A204.1 (cell line): ENCODE measurements around the gene FUOM.

ENCODE experiments used
- FAIRE-seq: peaks from 2 replicates; lab custom pipeline; 2012; peaks lifted over from hg19 to GRCh38; lab: Jason Lieb, UNC

FUOM gene, protein sequence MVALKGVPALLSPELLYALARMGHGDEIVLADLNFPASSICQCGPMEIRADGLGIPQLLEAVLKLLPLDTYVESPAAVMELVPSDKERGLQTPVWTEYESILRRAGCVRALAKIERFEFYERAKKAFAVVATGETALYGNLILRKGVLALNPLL

DNA sequence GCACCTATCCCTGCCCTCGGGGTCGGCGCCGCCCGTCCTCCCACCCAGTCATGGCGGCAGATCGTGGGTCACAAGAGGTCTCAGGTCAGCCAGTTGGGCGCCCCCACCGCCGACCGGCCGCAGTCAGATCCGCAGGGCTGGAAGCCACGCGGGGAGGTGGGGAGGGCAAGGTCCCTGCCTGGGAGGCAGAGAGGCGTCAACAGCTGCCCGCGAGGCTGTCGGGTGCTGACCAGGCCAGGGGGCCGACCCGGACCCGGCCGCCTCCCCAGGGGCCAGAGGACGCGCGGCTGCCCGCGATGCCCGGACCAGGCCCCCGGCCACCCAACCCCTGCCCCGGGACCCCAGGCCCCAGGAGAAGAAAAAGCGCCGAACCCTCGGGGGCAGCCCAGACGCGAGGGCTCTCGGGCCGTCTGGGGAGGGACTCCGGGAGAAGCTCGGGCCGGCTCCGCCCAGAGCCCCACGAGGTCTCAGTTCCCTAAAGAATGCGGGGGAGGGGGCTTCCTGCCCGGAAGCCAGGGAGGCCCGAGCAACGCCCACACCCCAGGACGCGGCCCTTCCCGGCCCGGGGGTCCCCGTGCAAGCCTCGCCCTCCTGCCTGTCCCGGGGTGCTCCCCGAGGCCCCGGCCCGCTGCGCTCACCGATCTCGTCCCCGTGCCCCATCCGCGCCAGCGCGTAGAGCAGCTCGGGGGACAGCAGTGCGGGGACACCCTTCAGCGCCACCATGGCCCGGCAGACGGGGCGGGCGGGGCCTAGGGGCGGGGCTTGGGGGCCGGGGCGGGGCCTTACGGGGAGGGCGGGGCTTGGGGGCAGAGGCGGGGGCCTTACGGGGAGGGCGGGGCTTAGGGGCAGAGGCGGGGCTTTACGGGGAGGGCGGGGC, at the start of gene FUOM:
FUOM (minus strand) TSS at position 735 of the 877 bp plus-strand sequence; CDS start at position 723, 12 bp downstream.
- no peak for FAIRE-seq

DNA sequence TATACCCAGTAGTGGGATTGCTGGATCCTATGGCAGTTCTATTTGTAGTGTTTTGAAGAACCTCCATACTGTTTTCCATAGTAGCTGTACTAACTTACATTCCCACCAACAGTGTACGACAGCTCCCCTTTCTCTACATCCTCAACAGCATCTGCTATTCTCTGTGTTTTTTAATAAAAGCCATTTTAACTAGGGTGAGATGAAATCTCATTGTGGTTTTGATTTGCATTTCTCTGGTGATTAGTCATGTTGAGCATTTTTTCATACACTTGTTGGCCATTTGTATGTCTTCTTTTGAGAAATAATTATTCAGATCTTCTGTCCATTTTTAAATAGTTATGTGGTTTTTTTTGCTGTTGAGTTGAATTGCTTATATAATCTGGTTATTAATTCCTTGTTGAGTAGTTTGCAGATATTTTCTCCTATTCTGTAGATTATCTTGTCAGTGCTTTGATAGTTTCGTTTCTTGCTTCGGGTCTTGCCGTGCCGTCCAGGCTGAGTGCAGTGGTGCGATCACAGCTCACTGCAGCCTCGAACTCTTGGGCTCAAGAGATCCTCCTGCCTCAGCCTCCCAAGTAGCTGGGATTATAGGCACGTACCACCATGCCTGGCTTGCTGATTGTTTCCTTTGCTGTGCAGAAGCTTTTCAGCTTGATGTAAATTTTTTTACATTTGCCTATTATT, 48.2 kb upstream of the FUOM start:
- FAIRE-seq, result no peak

DNA sequence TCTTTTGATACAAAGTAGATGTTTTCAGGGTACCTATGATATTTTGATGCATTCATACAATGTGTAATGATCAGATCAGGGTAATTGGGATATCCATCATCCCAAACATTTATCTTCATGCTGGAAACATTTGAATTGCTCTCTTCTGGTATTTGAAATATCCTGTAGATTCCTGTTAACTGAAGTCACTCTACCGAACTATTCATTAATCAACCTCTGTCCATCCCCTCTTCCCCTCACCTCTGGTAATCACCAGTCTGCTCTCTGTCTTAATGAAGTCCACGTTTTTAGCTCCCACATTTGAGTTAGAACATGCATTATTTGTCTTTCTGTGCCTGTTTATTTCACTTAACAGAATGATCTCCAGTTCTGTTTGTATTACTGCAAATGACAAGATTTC, 47.5 kb upstream of the FUOM start:
- FAIRE-seq, result no peak

DNA sequence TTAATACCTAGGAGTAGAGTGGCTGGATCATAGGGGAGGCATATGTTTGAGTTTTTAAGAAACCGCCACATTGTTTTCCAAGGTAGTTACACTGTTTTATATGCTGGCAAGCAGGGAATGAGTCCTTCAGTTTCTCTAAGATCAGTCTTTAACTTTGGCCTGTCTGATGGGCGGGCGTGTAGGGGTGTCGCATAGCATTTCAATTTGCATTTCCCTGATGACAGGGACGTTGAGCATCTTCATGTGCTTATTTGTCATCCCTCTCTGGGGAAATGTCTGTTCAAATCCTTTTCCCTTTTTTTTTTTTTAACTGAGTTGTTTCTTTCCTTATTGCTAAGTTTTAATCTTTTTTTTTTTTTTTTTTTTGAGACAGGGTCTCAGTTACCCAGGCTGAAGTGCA, 46.0 kb upstream of the FUOM start:
- no peak for FAIRE-seq

DNA sequence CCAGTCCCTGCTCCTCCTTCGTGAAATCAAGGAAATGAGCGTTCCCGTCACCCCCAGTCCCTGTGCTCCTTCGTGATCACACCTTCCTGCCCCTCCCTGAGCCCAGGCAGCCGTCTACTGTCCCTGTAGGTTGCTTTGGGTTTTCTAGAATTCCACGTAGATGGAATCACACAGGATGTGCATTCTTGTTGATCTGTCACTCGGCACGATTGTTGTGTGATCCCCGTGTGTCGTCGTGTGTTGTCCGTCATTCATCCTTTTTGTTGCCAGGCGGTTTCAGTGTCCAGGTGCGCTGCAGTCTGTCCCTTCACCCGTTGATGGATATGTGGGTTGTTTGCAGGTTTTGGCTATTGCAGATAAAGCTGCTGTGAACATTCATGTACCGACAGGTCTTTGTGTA, 45.5 kb upstream of the FUOM start:
- FAIRE-seq, result no peak

DNA sequence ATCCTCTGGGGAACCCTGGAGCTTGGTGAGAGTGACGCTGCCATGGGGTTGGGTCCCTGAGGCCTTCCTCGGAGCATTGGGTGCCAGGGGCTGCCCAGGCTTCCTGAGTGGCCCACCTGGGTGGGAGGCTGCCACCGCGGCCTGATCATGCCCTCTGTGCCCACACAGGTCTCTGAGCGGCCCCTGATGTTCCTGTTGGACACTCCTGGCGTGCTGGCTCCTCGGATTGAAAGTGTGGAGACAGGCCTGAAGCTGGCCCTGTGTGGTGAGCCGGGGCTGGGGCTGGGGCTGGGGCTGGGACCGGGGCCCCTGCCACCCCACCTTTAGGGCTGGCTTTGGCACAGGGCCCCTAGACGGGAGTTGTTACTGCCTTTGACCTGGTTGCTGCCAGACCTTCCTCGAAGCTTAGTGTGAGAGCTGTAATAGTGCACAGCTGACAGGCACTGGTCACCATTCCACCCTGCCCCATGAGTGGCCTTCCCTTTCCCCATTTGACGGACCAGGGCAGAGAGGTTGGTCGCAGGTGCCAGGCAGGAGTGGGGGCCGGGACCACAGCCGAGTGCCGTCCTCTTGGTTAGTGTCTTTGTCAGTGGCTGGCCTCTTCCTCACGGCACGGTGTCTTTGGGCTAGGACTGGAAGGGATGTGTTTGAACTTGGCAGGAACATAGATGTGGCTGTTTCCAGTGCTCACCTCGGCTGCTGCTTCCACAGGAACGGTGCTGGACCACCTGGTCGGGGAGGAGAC, 44.3 kb upstream of the FUOM start:
- FAIRE-seq, result no peak

DNA sequence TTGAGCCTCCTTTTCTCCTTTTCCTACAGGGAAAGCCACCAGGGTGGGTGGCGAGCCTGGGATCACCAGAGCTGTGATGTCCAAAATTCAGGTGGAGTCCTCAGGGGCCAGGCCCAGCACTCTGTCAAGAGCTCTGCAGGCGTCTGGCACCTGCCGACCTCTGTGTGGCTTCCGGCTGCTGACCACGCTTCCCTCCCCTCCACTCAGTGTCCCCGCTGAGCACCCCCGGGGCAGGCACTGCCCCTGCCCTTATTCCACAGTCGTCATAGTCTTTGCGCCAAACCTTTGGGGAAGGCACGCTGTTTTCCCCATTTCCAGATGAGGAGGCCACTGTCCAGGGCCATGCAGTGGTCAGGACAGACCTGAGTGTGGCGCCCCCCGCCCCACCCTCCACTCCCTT, 43.7 kb upstream of the FUOM start:
- FAIRE-seq, result no peak

DNA sequence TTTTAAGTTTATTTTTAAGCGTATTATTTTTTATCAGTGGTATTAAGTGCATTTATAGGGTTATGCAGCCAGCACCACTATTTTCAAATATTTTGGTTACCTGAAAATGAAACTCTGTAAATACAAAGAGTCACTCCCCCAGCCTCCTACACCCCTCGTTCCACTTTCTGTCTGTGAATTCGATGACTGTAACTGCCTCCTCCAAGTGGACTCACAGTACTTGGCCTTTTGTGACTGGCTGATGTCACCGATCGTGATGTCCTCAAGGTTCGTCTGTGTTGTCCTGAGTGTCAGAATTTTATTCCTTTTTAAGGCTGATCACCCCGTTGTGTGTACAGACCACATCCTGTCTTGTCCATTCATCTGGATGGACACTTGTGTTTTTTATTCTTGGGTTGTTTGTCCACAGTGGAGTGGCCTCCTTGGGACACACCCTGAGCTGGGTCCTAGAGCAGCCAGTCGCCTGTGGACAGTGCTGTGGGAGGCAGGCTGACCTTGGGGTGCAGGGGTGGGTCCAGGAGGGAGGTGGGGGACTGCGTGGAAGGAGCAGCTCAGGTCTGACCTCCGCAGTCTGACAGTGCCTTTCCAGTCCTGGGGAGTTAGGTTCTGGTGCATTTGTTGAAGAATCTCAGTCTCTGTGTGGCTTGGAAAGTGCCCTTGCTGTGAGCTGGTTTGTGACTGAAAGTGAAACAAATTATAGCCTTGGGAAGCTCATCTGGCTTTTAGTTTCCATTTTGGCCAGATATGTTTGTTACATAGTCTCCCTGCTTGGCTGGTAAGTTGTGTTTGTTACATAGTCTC, 43.0 kb upstream of the FUOM start:
- no peak for FAIRE-seq

DNA sequence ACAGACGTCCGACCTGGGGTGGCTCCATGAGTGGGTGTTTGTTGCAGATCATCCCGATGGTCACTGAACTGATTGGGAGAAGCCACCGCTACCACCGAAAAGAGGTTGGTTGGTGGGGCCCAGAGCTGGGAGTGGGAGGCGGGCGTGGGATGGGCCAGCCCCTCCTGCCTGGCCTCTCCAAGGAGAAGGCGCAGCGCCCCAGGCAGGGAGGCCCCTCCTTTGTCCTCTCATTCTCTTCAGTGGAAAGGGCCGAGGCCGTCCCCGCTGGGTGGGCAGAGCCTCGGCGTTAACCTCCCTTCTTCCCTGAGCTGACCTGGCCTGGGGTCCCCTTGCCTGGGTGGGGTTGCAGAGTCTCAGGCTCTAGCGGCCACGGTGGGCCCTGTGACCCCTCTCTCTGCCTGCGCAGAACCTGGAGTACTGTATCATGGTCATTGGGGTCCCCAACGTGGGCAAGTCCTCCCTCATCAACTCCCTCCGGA, 41.3 kb upstream of the FUOM start:
- FAIRE-seq, result no peak

DNA sequence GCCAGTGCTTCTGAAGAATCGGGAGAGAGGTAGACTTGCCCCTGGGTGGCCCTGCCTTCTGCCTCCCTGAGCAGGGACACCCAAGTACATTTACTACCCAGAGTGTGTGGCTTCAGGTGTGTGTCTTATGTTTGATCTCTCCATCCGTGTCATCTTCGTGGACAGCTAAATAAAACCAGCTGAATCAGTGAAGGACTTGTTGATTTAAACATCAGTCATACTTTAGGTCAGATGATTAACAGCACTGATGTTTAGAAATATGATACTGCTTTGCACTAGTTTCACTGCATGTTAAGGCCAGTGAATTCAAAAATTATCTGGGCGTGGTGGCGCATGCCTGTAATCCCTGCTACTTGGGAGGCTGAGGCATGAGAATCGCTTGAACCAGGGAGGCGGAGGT, 40.1 kb upstream of the FUOM start:
- no peak for FAIRE-seq

DNA sequence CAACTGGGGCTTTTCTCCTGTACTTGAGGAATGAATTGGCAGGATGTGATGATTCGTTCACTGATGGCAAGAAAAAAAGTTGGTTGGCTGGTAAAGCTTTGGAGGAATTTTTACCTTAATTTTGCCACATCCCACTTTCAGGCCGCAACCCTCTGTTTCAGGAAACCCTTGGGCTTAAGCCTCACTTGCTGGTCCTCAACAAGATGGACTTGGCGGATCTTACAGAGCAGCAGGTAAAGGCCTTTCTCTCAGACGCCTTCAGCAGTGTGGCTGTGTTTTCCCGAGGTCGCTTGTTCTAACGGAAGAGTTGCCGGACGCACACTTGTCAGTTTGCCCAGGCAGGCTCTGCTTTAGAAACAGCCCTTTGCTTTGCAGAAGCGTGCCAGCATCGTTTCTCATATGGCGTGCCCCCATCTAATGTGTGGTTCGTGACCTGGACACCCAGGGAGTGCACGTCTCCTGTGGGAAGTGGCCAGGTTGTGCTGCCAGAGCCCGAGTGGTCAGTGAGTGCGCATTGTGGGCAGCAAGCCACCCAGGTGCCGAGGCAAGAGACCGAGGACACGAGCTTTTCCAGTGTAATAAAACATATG, 38.3 kb upstream of the FUOM start:
- no peak for FAIRE-seq

DNA sequence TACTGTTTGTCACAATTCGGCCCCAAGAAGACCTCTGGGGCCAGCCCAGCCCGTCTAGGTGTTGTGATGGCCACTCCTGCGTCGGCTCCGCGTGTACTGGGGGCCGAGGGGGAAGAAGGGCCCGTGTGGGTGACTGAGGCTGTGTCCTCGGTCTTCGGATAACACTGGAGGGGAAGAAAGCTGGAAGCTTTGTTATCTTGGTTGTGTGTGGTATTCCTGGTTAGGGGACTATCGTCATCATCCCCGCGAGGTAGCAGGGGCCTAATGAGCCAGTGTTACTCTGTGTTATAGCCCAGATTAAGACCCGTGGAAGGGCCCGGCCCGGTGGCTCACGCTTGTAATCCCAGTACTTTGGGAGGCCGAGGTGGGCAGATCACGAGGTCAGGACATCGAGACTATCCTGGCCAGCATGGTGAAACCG, 37.0 kb upstream of the FUOM start:
- FAIRE-seq, result no peak

DNA sequence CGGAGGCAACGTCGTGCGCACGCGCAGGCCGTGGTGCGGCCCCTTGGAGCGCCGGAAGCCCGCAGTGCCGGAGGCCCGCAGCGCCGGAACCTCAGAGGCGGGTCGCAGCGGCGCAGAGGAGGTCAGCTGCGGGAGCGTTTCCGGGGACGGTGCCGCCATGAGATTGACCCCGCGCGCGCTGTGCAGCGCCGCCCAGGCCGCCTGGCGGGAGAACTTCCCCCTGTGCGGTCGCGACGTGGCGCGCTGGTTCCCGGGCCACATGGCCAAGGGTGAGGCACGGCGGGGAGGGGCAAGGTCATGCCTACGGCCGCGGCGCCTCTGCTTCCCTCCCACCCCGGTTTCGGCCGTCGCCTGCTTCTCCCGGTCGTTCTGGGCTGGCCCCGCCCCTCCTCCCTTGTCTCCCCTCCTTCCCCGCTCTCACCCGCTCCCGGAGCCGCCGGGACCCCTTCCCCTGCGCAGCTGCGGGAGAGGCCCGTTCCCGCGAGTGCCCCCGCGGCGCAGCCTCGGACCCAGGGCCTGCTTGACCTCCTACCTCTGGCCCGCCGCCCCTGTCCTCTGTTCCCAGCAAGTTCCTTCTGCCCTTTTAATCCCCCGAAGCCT, 36.3 kb upstream of the FUOM start, which contains the start of gene MTG1:
MTG1 (plus strand) TSS at position 94 of the 600 bp plus-strand sequence; CDS start at position 158, 64 bp downstream.
- FAIRE-seq, result no peak

DNA sequence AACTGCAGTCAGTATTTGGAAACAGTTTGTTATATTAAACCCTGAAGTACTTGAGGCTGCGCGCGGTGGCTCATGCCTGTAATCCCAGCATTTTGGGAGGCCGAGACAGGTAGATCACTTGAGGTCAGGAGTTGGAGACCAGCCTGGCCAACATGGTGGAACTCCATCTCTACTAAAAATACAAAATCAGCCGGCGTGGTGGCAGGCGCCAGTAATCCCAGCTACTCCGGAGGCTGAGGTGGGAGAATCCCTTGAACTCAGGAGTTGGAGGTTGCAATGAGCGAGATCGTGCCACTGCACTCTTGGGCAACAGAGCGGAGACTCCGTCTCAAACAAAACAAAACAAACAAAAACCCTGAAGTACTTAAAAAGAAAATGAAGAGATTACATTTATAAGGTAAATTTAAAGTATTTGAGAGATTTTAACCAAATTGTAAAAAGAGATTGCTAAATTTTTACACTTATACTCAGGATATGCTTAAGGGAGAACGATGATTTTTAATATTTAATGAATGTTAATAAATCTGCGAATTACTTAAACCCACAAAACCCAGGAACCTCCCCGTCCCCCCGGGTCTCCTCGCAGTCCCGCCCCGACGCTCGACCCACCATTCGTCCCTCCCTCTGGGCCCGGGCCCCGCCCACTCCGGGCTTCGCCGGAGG, 35.7 kb upstream of the FUOM start:
- peak; percentile 29 for FAIRE-seq

DNA sequence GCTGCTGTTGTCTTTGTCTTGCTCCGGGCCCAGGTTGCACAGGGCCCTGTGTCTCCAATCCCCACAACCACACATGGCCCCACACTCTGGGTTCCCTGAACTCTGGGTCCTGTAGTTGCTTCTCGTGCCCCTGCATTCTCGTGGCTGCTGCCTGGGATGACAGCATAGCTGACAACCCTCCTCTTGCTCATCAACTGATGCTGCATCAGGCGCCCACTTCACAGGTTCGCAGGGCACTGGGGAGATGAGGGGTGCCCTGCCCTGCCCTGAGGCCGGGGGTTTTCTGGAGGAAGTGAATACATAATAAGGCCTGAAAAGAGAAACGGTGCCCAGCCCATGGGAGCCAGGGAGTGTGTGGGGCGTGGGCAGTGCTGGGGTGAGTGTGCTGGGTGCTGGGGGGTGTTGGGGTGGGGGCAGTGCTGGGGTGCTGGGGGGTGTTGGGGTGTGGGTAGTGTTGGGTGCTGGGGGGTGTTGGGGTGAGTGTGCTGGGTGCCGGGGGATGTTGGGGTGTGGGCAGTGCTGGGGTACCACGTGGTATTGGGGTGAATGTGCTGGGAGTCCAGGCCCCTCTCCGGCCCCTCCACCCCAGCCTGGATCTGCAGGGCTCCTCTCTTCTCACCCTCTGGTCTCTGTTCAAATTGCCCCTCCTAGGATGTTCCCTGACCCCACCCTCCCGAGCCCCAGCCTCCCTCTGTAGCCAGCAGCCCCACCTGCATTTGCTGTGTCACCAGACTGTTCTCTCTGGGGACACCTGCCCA, 34.1 kb upstream of the FUOM start:
- FAIRE-seq, result no peak

DNA sequence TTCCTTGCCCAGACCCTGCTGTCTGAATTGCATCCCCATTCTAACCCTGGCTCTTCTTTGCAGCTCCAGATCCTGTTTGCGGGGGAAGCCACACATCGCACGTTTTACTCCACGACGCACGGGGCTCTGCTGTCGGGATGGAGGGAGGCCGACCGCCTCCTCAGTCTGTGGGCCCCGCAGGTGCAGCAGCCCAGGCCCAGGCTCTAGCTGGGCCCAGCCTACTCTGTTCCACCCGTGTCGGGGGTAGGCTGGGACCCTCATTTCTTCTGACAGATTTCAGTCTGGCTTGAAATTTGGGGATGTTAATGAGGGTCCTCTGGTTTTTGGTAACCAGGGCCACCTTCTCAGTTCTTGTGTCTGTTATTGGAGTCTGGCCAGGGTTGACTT, 33.4 kb upstream of the FUOM start:
- no peak for FAIRE-seq

DNA sequence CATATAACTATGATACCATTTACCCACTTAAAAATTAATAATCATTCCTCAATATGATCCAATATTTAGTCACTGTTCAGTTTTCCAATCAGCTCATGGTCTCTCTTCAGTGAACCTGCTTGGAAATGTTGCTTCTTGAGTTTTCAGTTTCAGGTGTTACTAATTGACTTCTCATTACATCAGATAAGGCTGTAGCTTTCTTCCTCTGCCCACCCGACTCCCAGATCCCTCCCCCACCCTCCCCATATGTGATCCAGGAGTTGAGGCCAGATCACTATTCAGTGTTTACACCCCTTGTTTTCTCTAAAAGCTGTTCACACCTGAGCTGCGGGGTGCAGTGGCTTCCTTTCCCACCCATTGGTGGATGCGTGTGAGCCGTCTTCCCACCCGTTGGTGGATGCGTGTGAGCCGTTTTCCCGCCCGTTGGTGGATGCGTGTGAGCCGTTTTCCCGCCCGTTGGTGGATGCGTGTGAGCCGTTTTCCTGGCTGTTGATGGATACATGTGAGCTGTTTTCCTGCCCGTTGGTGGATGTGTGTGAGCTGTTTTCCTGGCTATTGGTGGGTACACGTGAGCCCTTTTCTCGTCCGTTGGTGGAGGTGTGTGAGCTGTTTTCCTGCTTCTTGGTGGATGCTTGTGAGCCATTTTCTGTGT, 32.9 kb upstream of the FUOM start:
- no peak for FAIRE-seq

DNA sequence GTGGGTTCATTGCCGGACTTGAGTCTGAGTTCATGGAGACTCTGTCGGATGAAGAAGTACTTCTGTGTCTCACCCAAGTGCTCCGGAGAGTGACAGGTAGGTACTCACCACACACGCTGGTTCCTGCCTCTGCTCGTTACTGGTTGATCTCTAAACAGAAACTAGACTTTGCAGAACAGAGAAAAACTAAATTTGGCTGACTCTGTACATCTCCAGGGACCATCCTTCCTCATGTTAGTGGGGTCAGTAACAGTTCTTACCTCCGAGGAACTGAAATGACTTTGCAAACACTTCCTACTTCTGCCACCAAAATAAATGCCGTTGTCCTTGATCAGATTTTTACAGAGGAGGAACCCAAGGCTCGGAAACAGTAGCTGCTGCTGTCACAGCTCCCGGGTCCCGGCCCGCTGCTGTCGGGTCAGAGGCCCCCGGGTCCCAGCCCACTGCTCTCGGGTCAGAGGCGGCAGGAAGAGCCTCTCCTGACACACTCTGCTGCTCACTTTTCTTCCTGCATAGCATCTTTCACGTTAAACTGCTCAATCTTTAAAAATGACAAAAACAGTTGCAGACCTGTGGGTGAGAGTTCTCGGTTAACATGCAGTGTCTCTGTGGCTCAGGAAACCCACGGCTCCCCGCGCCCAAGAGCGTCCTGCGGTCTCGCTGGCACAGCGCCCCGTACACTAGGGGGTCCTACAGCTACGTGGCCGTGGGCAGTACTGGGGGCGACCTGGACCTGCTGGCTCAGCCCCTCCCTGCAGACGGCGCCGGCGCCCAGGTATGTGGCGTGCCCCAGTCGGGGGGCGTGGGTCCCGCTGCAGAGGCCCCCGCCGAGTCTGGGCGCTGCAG, 31.4 kb upstream of the FUOM start:
- no peak for FAIRE-seq
